H9 (cell line): ENCODE results near the gene GNA12. TPM values are rescaled to one million over a fixed set of nuclear protein-coding genes. Genes with fewer than 3 reads are reported as not detected.

ENCODE experiments used
- DNase-seq: peaks from one replicate; pipeline ENCODE4 v3.0.0-alpha.2; 2017
- H2AFZ ChIP-seq: one replicate; pipeline ENCODE4 v1.6.1; 2013; ENCODE audit warnings: mild to moderate bottlenecking, low read length, control low read depth, moderate library complexity
- H2AK5ac ChIP-seq: 2 replicates; pipeline ENCODE4 v1.6.1; 2013; ENCODE audit warnings: low read length, control low read depth, mixed read lengths; ENCODE audit not compliant: insufficient read length
- H2BK120ac ChIP-seq: one replicate; pipeline ENCODE4 v1.6.1; 2013; ENCODE audit warnings: low read depth, mild to moderate bottlenecking, low read length, control low read depth, inconsistent platforms; ENCODE audit not compliant: poor library complexity, severe bottlenecking
- H2BK12ac ChIP-seq: 2 replicates; pipeline ENCODE4 v1.6.1; 2013; ENCODE audit warnings: low read length, control low read depth, mixed read lengths, low read depth; ENCODE audit not compliant: insufficient read length
- H2BK15ac ChIP-seq: 2 replicates; pipeline ENCODE4 v1.6.1; 2013; ENCODE audit warnings: low read depth, low read length, control low read depth
- H2BK20ac ChIP-seq: one replicate; pipeline ENCODE4 v1.6.1; 2013; ENCODE audit warnings: low read depth, mild to moderate bottlenecking, low read length, control low read depth, inconsistent platforms; ENCODE audit not compliant: poor library complexity, severe bottlenecking
- H2BK5ac ChIP-seq: 2 replicates; pipeline ENCODE4 v1.6.1; 2013; ENCODE audit warnings: low read length, control low read depth, mixed read lengths; ENCODE audit not compliant: insufficient read length
- H3K14ac ChIP-seq: 2 replicates; pipeline ENCODE4 v1.6.1; 2013; ENCODE audit warnings: low read length, control low read depth; ENCODE audit not compliant: insufficient read depth
- H3K18ac ChIP-seq: 2 replicates; pipeline ENCODE4 v1.6.1; 2013; ENCODE audit warnings: low read depth, mild to moderate bottlenecking, mixed read lengths, low read length, control low read depth; ENCODE audit not compliant: insufficient read length
- H3K23ac ChIP-seq: 2 replicates; pipeline ENCODE4 v1.6.1; 2013; ENCODE audit warnings: low read length, control low read depth, mixed read lengths, low read depth; ENCODE audit not compliant: insufficient read length
- H3K23me2 ChIP-seq: 2 replicates; pipeline ENCODE4 v1.6.1; 2013; ENCODE audit warnings: low read depth, mild to moderate bottlenecking, mixed read lengths, low read length, control low read depth; ENCODE audit not compliant: insufficient read length, poor library complexity, severe bottlenecking
- H3K27ac ChIP-seq: 2 replicates; pipeline ENCODE4 v1.5.1; 2013; ENCODE audit warnings: low read length, control low read depth, mixed read lengths, low read depth; ENCODE audit not compliant: insufficient read length
- H3K27me3 ChIP-seq: 2 replicates; pipeline ENCODE4 v1.6.1; 2013; ENCODE audit warnings: low read length, control low read depth, inconsistent platforms; ENCODE audit not compliant: insufficient read depth
- H3K4ac ChIP-seq: 2 replicates; pipeline ENCODE4 v1.6.1; 2013; ENCODE audit warnings: low read depth, mild to moderate bottlenecking, control low read depth, inconsistent platforms, low read length, moderate library complexity
- H3K4me1 ChIP-seq: 2 replicates; pipeline ENCODE4 v1.6.1; 2013; ENCODE audit warnings: low read length, control low read depth, inconsistent platforms; ENCODE audit not compliant: insufficient read depth
- H3K4me2 ChIP-seq: 2 replicates; pipeline ENCODE4 v1.6.1; 2013; ENCODE audit warnings: low read length, control low read depth, mixed read lengths; ENCODE audit not compliant: insufficient read length, insufficient read depth
- H3K56ac ChIP-seq: 2 replicates; pipeline ENCODE4 v1.6.1; 2013; ENCODE audit warnings: low read depth, mild to moderate bottlenecking, mixed read lengths, low read length, control low read depth; ENCODE audit not compliant: insufficient read length
- H3K79me1 ChIP-seq: 2 replicates; pipeline ENCODE4 v1.6.1; 2013; ENCODE audit warnings: low read depth, mild to moderate bottlenecking, moderate library complexity, low read length, control low read depth, inconsistent platforms; ENCODE audit not compliant: insufficient read depth, poor library complexity, severe bottlenecking
- H3K79me2 ChIP-seq: 2 replicates; pipeline ENCODE4 v1.6.1; 2013; ENCODE audit warnings: low read length, control low read depth, inconsistent platforms; ENCODE audit not compliant: insufficient read depth
- H3K9ac ChIP-seq: 2 replicates; pipeline ENCODE4 v1.6.1; 2013; ENCODE audit warnings: low read length, control low read depth, mixed read lengths; ENCODE audit not compliant: insufficient read length; ENCODE audit errors: extremely low read depth
- H3K9me3 ChIP-seq: one replicate; pipeline ENCODE4 v1.6.1; 2013; ENCODE audit warnings: low read depth, low read length, inconsistent platforms; ENCODE audit not compliant: control insufficient read depth
- H3T11ph ChIP-seq: one replicate; pipeline ENCODE4 v1.6.1; 2013; ENCODE audit warnings: mild to moderate bottlenecking, low read length, control low read depth, inconsistent platforms
- H4K20me1 ChIP-seq: one replicate; pipeline ENCODE4 v1.6.1; 2013; ENCODE audit not compliant: control insufficient read depth, insufficient read length, insufficient read depth
- H4K5ac ChIP-seq: 2 replicates; pipeline ENCODE4 v1.6.1; 2013; ENCODE audit warnings: low read depth, mild to moderate bottlenecking, mixed read lengths, low read length, control low read depth; ENCODE audit not compliant: insufficient read length
- H4K8ac ChIP-seq: replicated peaks from 2 replicates; pipeline ENCODE4 v1.6.1; 2013; ENCODE audit warnings: low read length, control low read depth, mixed read lengths, low read depth; ENCODE audit not compliant: insufficient read length
- H4K91ac ChIP-seq: 2 replicates; pipeline ENCODE4 v1.6.1; 2013; ENCODE audit warnings: low read depth, mild to moderate bottlenecking, moderate library complexity, mixed read lengths, low read length, control low read depth; ENCODE audit not compliant: insufficient read length
- H3K27ac Mint-ChIP-seq, 3 experiments: 2 replicates in 2 of 3; 3 replicates in 1 of 3; pipeline ENCODE4 v1.8.0; 2020 to 2021; ENCODE audit warnings: mixed read lengths in 3 of 3, mild to moderate bottlenecking in 1 of 3, moderate library complexity in 1 of 3
- H3K27me3 Mint-ChIP-seq: 2 replicates; pipeline ENCODE4 v1.8.0; 2021; ENCODE audit warnings: low read depth, mild to moderate bottlenecking, moderate library complexity, mixed read lengths
- H3K36me3 Mint-ChIP-seq, 3 experiments: 2 replicates in 2 of 3; 3 replicates in 1 of 3; pipeline ENCODE4 v1.8.0; 2020 to 2021; ENCODE audit warnings: low read depth in 3 of 3, mixed read lengths in 3 of 3; ENCODE audit not compliant: insufficient read depth in 1 of 3
- H3K4me1 Mint-ChIP-seq, 2 experiments: 2 replicates each; pipeline ENCODE4 v1.8.0; 2020; ENCODE audit warnings: mixed read lengths in 2 of 2
- H3K4me3 Mint-ChIP-seq, 2 experiments: 2 replicates in 1 of 2; 3 replicates in 1 of 2; pipeline ENCODE4 v1.8.0; 2020 to 2021; ENCODE audit warnings: mild to moderate bottlenecking in 2 of 2, mixed read lengths in 2 of 2, moderate library complexity in 1 of 2
- H3K9me3 Mint-ChIP-seq, 2 experiments: 2 replicates in 1 of 2; 3 replicates in 1 of 2; pipeline ENCODE4 v1.8.0; 2020; ENCODE audit warnings: mild to moderate bottlenecking in 2 of 2, mixed read lengths in 2 of 2, moderate library complexity in 1 of 2
- WGBS: extraction: QIAGEN DNeasy Blood & Tissue Kit; methylation state at CpG from one replicate; pipeline ENCODE4 v1.1.7; 2013; ENCODE audit warnings: missing lambda C conversion rate, low lambda C conversion rate, mixed read lengths; ENCODE audit not compliant: insufficient read length; ENCODE audit errors: extremely low coverage; 5-methylcytosine and 5-hydroxymethylcytosine counted together
- total RNA-seq: library from RNA; stranded (reverse); gene quantifications from 2 replicates; pipeline ENCODE4 v1.2.1, GENCODE V29; 2021
- TF ChIP-seq, protein P1 (sequence below): fragments of 200-600 bp; sonication (generic); conservative IDR thresholded peaks from 3 replicates; pipeline ENCODE4 v1.8.0; 2021; ENCODE audit warnings: antibody characterized with exemption, mild to moderate bottlenecking

GNA12 gene
- total RNA-seq, 1 experiment from 2014 or later: 60.2 TPM

DNA sequence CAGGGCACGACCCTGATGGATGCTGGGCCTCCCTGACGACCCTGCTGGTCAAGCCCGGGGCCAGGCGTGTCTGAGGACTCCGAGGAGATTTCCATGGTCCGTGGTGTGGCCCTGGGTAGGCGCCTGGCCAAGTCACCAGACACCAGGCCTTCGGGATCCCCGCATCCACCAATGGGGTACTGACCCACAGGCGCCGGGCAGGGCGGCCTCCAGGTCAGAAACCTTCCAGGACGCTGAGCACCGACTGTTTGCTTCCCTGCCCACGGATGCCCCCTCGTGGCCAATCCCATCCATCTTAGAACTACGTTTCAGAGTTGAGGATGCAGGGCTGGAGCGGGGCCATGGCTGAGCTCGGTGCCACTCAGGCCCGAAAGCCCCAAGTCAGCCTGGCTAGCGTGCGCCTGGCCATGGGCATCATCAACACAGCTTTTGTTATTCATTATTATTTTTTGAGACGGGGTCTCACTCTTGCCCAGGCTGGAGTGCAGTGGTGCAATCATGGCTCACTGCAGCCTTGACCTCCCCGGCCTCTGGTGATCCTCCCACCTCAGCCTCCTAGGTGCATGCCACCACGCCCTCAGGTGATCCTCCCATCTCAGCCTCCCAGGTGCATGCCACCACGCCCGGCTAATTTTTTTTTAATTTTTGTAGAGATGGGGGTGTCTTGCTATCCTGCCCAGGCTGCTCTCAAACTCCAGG lies 163.2 kb downstream of the GNA12 start:
- Histone ChIP-seq H3K27me3 (no peaks in the 10 kb centered on the region), H3T11ph (no peak overlapping the region), H3K14ac (no peak overlapping the region), H3K4me2 (no peak overlapping the region), H4K91ac (no peak overlapping the region), H2AK5ac (no peak overlapping the region), H3K27ac (no peak overlapping the region), H3K9ac (no peak overlapping the region), H2BK15ac (no peak overlapping the region), H3K23me2 (no peaks in the 10 kb centered on the region), H4K8ac (no peak overlapping the region), H2BK120ac (no peak overlapping the region), H3K79me2 (no peaks in the 10 kb centered on the region), H3K23ac (no peak overlapping the region), H2AFZ (no peak overlapping the region), H3K4ac (no peak overlapping the region), H3K56ac (no peak overlapping the region), H2BK12ac (no peak overlapping the region), H2BK5ac (no peak overlapping the region), H3K18ac (no peak overlapping the region), H3K9me3 (no peaks in the 10 kb centered on the region), H3K4me1 (no peaks in the 10 kb centered on the region), H2BK20ac (no peak overlapping the region), H3K79me1 (no peaks in the 10 kb centered on the region), H4K20me1 (no peaks in the 10 kb centered on the region), H4K5ac (no peak overlapping the region)
- DNase-seq: peak; percentile 87
- Mint-ChIP-seq H3K4me1 (0 out of 4 replicates have a peak, but pooled peaks cover 0 to 2% of the 10 kb centered on the region in 2 experiments), H3K27ac (no peak overlapping the region), H3K9me3 (peaks cover 0 to 8% of the 10 kb centered on the region in 2 experiments; a peak in 3 of 5 replicates), H3K36me3 (no peaks in the 10 kb centered on the region; a peak in 1 of 7 replicates), H3K4me3 (no peak overlapping the region), H3K27me3 (peaks cover 10% of the 10 kb centered on the region)
- TF ChIP-seq, protein P1, sequence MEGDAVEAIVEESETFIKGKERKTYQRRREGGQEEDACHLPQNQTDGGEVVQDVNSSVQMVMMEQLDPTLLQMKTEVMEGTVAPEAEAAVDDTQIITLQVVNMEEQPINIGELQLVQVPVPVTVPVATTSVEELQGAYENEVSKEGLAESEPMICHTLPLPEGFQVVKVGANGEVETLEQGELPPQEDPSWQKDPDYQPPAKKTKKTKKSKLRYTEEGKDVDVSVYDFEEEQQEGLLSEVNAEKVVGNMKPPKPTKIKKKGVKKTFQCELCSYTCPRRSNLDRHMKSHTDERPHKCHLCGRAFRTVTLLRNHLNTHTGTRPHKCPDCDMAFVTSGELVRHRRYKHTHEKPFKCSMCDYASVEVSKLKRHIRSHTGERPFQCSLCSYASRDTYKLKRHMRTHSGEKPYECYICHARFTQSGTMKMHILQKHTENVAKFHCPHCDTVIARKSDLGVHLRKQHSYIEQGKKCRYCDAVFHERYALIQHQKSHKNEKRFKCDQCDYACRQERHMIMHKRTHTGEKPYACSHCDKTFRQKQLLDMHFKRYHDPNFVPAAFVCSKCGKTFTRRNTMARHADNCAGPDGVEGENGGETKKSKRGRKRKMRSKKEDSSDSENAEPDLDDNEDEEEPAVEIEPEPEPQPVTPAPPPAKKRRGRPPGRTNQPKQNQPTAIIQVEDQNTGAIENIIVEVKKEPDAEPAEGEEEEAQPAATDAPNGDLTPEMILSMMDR: peak; percentile 86
- WGBS: no CpG with 5 or more reads among the region's 27 CpGs
